ENCODE data around the gene RAB20.
"Not testable (repeated sequence)": the region's sequence is repeated elsewhere in the genome, so short reads cannot be mapped to it uniquely, and the experiment has no call there.

The RAB20 gene

GRCh38 chr13:110509971-110510786 is 51.3 kb downstream of the RAB20 start:
- DNase-seq (ENCODE audit: low spot score), result no peak

DNA sequence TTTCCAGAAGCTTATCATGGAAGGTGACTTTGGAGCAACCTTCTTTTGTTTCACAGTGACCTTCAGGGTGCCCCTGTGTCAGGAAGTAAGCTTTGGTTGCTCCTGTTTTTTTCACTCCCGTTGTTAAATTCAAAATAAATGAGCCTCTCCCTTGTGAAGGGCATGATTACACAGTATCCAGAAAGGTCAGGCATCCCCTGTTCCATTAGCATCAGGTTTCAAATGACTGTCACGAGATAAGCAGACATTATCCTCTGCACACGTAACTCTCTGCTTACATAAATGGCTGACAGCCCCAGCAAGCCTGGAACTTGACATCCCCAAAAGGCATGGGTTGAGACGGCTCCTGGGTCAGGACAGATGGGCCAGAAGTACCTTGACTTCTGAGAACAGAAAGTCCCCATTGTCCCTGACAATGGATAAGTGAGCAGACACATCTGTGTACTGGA is 52.0 kb downstream of the RAB20 start:
- no peak for DNase-seq (ENCODE audit: low spot score)

DNA sequence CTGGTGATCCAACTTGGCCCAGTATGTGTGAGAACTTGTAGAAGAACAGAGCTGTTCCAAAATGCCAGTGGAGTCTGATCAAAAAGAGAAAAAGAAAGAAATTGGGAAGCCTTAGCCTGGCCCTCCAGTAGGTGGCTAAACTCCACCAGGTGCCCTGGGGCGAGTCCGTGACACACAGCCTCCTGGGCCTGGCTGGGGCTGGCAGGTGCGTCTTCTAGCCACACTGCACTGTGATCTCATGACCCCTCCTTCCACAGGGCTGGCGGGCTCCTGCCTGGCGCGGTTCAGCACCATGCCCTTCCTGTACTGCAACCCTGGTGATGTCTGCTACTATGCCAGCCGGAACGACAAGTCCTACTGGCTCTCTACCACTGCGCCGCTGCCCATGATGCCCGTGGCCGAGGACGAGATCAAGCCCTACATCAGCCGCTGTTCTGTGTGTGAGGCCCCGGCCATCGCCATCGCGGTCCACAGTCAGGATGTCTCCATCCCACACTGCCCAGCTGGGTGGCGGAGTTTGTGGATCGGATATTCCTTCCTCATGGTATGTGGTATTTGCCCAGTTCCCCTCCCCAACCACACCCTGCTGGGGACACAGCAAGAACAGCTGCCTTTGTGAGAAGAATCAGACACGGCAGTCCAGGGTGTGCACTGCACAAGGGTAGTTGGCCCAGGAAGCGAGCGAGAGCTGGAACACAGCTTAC is 53.7 kb downstream of the RAB20 start:
- DNase-seq (ENCODE audit: low spot score), result no peak

GRCh38 chr13:110506859-110507566 is 54.5 kb downstream of the RAB20 start:
- DNase-seq (ENCODE audit: low spot score), result no peak

- no peak for DNase-seq (ENCODE audit: low spot score)
These were observed 55.1 kb downstream of the RAB20 start for GRCh38 chr13:110506396-110506795.

DNA sequence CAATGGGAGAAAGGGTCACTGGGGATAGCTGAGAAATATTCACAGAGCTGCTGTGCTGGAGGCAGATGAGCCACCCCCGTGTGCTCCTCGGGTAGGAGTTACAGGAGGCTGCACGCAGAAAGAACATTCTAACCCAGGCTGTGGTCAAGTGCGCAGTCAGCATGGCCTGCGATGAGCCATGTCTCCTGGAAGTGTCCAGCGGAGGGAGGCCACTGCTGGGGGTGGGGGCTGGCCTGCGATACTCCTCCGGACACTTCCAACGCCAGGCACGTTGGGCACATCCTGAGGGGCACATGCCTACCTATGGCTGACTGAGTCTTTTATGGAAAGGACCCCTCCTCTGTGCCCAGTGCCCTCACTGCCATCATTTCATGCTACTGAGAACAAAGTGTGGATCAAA is 55.9 kb downstream of the RAB20 start:
- DNase-seq (ENCODE audit: low spot score), result no peak

GRCh38 chr13:110503979-110504499 is 57.5 kb downstream of the RAB20 start:
- no peak for DNase-seq (ENCODE audit: low spot score)

GRCh38 chr13:110503037-110503901 is 58.3 kb downstream of the RAB20 start:
- peak; percentile 79 for DNase-seq (ENCODE audit: low spot score)

DNA sequence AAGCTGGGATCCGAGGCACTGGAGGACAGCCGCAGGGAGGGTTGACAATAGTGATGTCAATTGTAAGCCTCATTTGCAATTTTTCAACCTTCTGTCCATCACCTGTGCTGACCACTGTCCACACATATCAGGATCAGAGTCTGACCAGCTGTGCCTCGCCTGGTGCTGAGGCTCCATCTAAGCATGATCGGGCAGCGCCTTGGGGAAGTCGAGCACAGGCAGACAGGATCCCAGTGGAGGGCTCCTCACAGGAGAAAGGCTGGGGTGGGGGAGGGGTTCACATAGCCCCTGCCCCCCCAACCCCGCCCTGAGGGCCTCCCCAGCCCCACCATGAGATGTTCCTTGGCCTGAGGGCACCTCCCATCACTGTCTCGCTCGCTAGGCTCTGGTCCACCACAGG is 60.3 kb downstream of the RAB20 start:
- no peak for DNase-seq (ENCODE audit: low spot score)

GRCh38 chr13:110500341-110500740 is 61.2 kb downstream of the RAB20 start:
- DNase-seq (ENCODE audit: low spot score), result no peak

GRCh38 chr13:110499621-110500281 is 61.8 kb downstream of the RAB20 start:
- peak; percentile 73 for DNase-seq (ENCODE audit: low spot score)

DNA sequence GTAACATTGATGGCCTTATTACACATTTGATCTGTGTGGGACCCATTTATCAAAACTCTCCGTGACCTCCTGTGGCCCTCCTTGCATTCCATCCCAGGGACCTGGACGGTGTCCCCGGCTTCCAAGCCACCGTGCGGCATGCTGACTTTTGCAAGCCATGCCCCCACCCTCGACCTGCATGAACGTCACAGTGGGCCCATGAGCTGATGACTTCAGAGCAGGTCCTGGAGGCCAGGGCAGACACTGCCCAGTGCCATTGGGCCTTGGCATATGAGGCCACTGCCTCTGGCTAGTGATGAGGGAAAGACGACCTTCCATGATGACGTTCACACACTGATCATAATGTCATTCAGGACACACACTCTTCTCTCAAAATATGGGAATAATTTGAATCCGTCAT is 62.8 kb downstream of the RAB20 start:
- no peak for DNase-seq (ENCODE audit: low spot score)

DNA sequence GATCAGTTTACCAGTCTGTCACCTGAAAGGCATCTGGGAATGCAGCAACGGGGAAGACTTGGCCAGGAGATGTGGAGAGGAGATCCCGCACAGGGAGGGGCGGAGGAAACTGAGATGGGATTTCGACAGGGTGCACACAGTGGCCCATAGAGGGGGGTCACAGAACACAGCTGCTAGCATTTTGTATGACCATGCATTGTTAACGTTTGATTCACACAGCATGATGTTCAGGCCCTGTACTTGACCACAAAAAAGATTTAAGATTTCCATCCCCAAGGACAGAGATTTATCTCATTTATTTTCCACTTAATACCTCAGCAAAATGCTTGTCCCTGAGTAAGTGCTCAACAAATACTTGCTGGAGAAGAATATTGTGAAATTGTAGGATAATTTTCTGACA is 63.2 kb downstream of the RAB20 start:
- DNase-seq (ENCODE audit: low spot score), result no peak

GRCh38 chr13:110497896-110498295 is 63.6 kb downstream of the RAB20 start:
- not testable (repeated sequence) for DNase-seq (ENCODE audit: low spot score)

DNA sequence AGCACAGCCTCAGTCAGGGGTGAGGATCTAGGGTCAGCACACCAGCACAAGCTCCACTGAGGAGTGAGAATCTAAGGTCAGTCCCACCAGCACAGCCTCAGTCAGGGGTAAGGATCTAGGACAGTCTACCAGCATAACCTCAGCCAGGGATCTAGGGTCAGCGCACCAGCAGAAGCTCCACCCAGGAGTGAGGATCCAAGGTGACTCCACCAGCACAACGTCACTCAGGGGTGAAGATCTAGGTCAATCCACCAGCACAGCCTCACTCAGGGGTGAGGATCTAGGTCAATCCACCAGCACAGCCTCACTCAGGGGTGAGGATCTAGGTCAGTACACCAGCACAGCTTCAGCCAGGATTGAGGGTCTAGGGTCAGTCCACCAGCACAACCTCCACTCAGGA is 64.5 kb downstream of the RAB20 start:
- DNase-seq (ENCODE audit: low spot score), result no peak

DNA sequence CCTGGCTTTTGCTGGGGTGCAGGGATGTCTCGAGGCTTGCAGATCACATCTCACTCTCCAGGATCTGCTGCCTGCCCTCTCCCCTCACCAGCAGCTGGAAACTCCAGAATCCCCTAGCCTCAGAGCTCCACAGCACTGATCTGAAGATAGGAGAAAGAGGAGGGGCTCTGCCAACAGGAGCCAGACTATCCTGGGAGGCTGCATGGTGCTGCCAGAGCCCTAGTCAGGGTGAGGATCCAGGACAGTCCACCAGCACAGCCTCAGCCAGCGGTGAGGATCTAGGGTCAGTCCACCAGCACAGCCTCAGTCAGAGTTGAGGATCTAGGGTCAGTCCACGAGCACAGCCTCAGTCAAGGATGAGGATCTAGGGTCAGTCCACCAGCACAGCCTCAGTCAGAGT is 65.2 kb downstream of the RAB20 start:
- no peak for DNase-seq (ENCODE audit: low spot score)

GRCh38 chr13:110495881-110496280 is 65.6 kb downstream of the RAB20 start:
- DNase-seq (ENCODE audit: low spot score), result no peak

GRCh38 chr13:110495376-110495775 is 66.1 kb downstream of the RAB20 start:
- DNase-seq (ENCODE audit: low spot score), result no peak

DNA sequence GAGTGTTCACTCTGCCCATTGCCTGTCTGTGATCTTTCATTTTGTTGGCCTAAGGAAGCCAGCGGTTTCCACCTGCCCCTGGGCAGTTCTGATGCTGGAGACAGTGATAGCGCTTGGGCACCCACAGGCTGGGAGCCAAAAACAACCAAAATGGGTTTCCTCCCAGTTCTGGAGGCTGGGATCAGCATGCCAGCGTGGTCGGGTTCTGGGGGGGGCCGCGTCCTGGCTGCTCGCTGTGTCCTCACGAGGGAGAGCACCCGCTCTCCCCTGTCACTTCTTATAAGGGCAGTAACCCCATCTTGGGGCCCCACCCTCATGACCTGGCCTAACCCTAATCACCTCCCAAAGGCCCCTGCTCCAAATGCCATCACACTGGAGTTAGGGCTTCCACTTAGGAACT is 67.9 kb downstream of the RAB20 start:
- DNase-seq (ENCODE audit: low spot score), result no peak

- no peak for DNase-seq (ENCODE audit: low spot score)
These were observed 68.6 kb downstream of the RAB20 start for GRCh38 chr13:110492679-110493593.

Measured in AG20443 (cell line).